SH-SY5Y (cell line): ENCODE data around the gene SIGMAR1.

Source experiments
- GATA2 ChIP-seq: IDR thresholded peaks from 2 replicates; pipeline ENCODE4 v1.6.1; 2011; ENCODE audit warnings: mild to moderate bottlenecking, low read depth, low read length
- GATA3 ChIP-seq: IDR thresholded peaks from 2 replicates; pipeline ENCODE4 v1.6.1; 2011; ENCODE audit warnings: low read depth, mild to moderate bottlenecking, low read length, moderate library complexity

- TF ChIP-seq GATA3, result no peak
- no peak for TF ChIP-seq GATA2
These were observed 33.9 kb downstream of the SIGMAR1 start for GRCh38 chr9:34603610-34604231.
